H9 (cell line): ENCODE measurements around the gene ADORA1. TPM values are rescaled to one million over a fixed set of nuclear protein-coding genes. Genes with fewer than 3 reads are reported as not detected.
A peak's percentile ranks its signal among the peaks of the same experiment; 100 is the strongest.

Source experiments
- DNase-seq: peaks from one replicate; pipeline ENCODE4 v3.0.0-alpha.2; 2017
- H2AFZ ChIP-seq: one replicate; pipeline ENCODE4 v1.6.1; 2013; ENCODE audit warnings: mild to moderate bottlenecking, low read length, control low read depth, moderate library complexity
- H2AK5ac ChIP-seq: 2 replicates; pipeline ENCODE4 v1.6.1; 2013; ENCODE audit warnings: low read length, control low read depth, mixed read lengths; ENCODE audit not compliant: insufficient read length
- H2BK120ac ChIP-seq: one replicate; pipeline ENCODE4 v1.6.1; 2013; ENCODE audit warnings: low read depth, mild to moderate bottlenecking, low read length, control low read depth, inconsistent platforms; ENCODE audit not compliant: poor library complexity, severe bottlenecking
- H2BK12ac ChIP-seq: 2 replicates; pipeline ENCODE4 v1.6.1; 2013; ENCODE audit warnings: low read length, control low read depth, mixed read lengths, low read depth; ENCODE audit not compliant: insufficient read length
- H2BK15ac ChIP-seq: 2 replicates; pipeline ENCODE4 v1.6.1; 2013; ENCODE audit warnings: low read depth, low read length, control low read depth
- H2BK20ac ChIP-seq: one replicate; pipeline ENCODE4 v1.6.1; 2013; ENCODE audit warnings: low read depth, mild to moderate bottlenecking, low read length, control low read depth, inconsistent platforms; ENCODE audit not compliant: poor library complexity, severe bottlenecking
- H2BK5ac ChIP-seq: 2 replicates; pipeline ENCODE4 v1.6.1; 2013; ENCODE audit warnings: low read length, control low read depth, mixed read lengths; ENCODE audit not compliant: insufficient read length
- H3K14ac ChIP-seq: 2 replicates; pipeline ENCODE4 v1.6.1; 2013; ENCODE audit warnings: low read length, control low read depth; ENCODE audit not compliant: insufficient read depth
- H3K18ac ChIP-seq: 2 replicates; pipeline ENCODE4 v1.6.1; 2013; ENCODE audit warnings: low read depth, mild to moderate bottlenecking, mixed read lengths, low read length, control low read depth; ENCODE audit not compliant: insufficient read length
- H3K23ac ChIP-seq: 2 replicates; pipeline ENCODE4 v1.6.1; 2013; ENCODE audit warnings: low read length, control low read depth, mixed read lengths, low read depth; ENCODE audit not compliant: insufficient read length
- H3K23me2 ChIP-seq: 2 replicates; pipeline ENCODE4 v1.6.1; 2013; ENCODE audit warnings: low read depth, mild to moderate bottlenecking, mixed read lengths, low read length, control low read depth; ENCODE audit not compliant: insufficient read length, poor library complexity, severe bottlenecking
- H3K27ac ChIP-seq: 2 replicates; pipeline ENCODE4 v1.5.1; 2013; ENCODE audit warnings: low read length, control low read depth, mixed read lengths, low read depth; ENCODE audit not compliant: insufficient read length
- H3K27me3 ChIP-seq: 2 replicates; pipeline ENCODE4 v1.6.1; 2013; ENCODE audit warnings: low read length, control low read depth, inconsistent platforms; ENCODE audit not compliant: insufficient read depth
- H3K4ac ChIP-seq: 2 replicates; pipeline ENCODE4 v1.6.1; 2013; ENCODE audit warnings: low read depth, mild to moderate bottlenecking, control low read depth, inconsistent platforms, low read length, moderate library complexity
- H3K4me1 ChIP-seq: 2 replicates; pipeline ENCODE4 v1.6.1; 2013; ENCODE audit warnings: low read length, control low read depth, inconsistent platforms; ENCODE audit not compliant: insufficient read depth
- H3K4me2 ChIP-seq: 2 replicates; pipeline ENCODE4 v1.6.1; 2013; ENCODE audit warnings: low read length, control low read depth, mixed read lengths; ENCODE audit not compliant: insufficient read length, insufficient read depth
- H3K56ac ChIP-seq: 2 replicates; pipeline ENCODE4 v1.6.1; 2013; ENCODE audit warnings: low read depth, mild to moderate bottlenecking, mixed read lengths, low read length, control low read depth; ENCODE audit not compliant: insufficient read length
- H3K79me1 ChIP-seq: 2 replicates; pipeline ENCODE4 v1.6.1; 2013; ENCODE audit warnings: low read depth, mild to moderate bottlenecking, moderate library complexity, low read length, control low read depth, inconsistent platforms; ENCODE audit not compliant: insufficient read depth, poor library complexity, severe bottlenecking
- H3K79me2 ChIP-seq: 2 replicates; pipeline ENCODE4 v1.6.1; 2013; ENCODE audit warnings: low read length, control low read depth, inconsistent platforms; ENCODE audit not compliant: insufficient read depth
- H3K9ac ChIP-seq: 2 replicates; pipeline ENCODE4 v1.6.1; 2013; ENCODE audit warnings: low read length, control low read depth, mixed read lengths; ENCODE audit not compliant: insufficient read length; ENCODE audit errors: extremely low read depth
- H3K9me3 ChIP-seq: one replicate; pipeline ENCODE4 v1.6.1; 2013; ENCODE audit warnings: low read depth, low read length, inconsistent platforms; ENCODE audit not compliant: control insufficient read depth
- H3T11ph ChIP-seq: one replicate; pipeline ENCODE4 v1.6.1; 2013; ENCODE audit warnings: mild to moderate bottlenecking, low read length, control low read depth, inconsistent platforms
- H4K20me1 ChIP-seq: one replicate; pipeline ENCODE4 v1.6.1; 2013; ENCODE audit not compliant: control insufficient read depth, insufficient read length, insufficient read depth
- H4K5ac ChIP-seq: 2 replicates; pipeline ENCODE4 v1.6.1; 2013; ENCODE audit warnings: low read depth, mild to moderate bottlenecking, mixed read lengths, low read length, control low read depth; ENCODE audit not compliant: insufficient read length
- H4K8ac ChIP-seq: replicated peaks from 2 replicates; pipeline ENCODE4 v1.6.1; 2013; ENCODE audit warnings: low read length, control low read depth, mixed read lengths, low read depth; ENCODE audit not compliant: insufficient read length
- H4K91ac ChIP-seq: 2 replicates; pipeline ENCODE4 v1.6.1; 2013; ENCODE audit warnings: low read depth, mild to moderate bottlenecking, moderate library complexity, mixed read lengths, low read length, control low read depth; ENCODE audit not compliant: insufficient read length
- H3K27ac Mint-ChIP-seq, 3 experiments: 2 replicates in 2 of 3; 3 replicates in 1 of 3; pipeline ENCODE4 v1.8.0; 2020 to 2021; ENCODE audit warnings: mixed read lengths in 3 of 3, mild to moderate bottlenecking in 1 of 3, moderate library complexity in 1 of 3
- H3K27me3 Mint-ChIP-seq: 2 replicates; pipeline ENCODE4 v1.8.0; 2021; ENCODE audit warnings: low read depth, mild to moderate bottlenecking, moderate library complexity, mixed read lengths
- H3K36me3 Mint-ChIP-seq, 3 experiments: 2 replicates in 2 of 3; 3 replicates in 1 of 3; pipeline ENCODE4 v1.8.0; 2020 to 2021; ENCODE audit warnings: low read depth in 3 of 3, mixed read lengths in 3 of 3; ENCODE audit not compliant: insufficient read depth in 1 of 3
- H3K4me1 Mint-ChIP-seq, 2 experiments: 2 replicates each; pipeline ENCODE4 v1.8.0; 2020; ENCODE audit warnings: mixed read lengths in 2 of 2
- H3K4me3 Mint-ChIP-seq, 2 experiments: 2 replicates in 1 of 2; 3 replicates in 1 of 2; pipeline ENCODE4 v1.8.0; 2020 to 2021; ENCODE audit warnings: mild to moderate bottlenecking in 2 of 2, mixed read lengths in 2 of 2, moderate library complexity in 1 of 2
- H3K9me3 Mint-ChIP-seq, 2 experiments: 2 replicates in 1 of 2; 3 replicates in 1 of 2; pipeline ENCODE4 v1.8.0; 2020; ENCODE audit warnings: mild to moderate bottlenecking in 2 of 2, mixed read lengths in 2 of 2, moderate library complexity in 1 of 2
- CTCF ChIP-seq: fragments of 200-600 bp; sonication (generic); conservative IDR thresholded peaks from 3 replicates; pipeline ENCODE4 v1.8.0; 2021; ENCODE audit warnings: antibody characterized with exemption, mild to moderate bottlenecking
- WGBS: extraction: QIAGEN DNeasy Blood & Tissue Kit; methylation state at CpG from one replicate; pipeline ENCODE4 v1.1.7; 2013; ENCODE audit warnings: missing lambda C conversion rate, low lambda C conversion rate, mixed read lengths; ENCODE audit not compliant: insufficient read length; ENCODE audit errors: extremely low coverage; 5-methylcytosine and 5-hydroxymethylcytosine counted together
- total RNA-seq: library from RNA; stranded (reverse); gene quantifications from 2 replicates; pipeline ENCODE4 v1.2.1, GENCODE V29; 2021

ADORA1 gene
- total RNA-seq, 1 experiment from 2014 or later, result 1.3 TPM

DNA sequence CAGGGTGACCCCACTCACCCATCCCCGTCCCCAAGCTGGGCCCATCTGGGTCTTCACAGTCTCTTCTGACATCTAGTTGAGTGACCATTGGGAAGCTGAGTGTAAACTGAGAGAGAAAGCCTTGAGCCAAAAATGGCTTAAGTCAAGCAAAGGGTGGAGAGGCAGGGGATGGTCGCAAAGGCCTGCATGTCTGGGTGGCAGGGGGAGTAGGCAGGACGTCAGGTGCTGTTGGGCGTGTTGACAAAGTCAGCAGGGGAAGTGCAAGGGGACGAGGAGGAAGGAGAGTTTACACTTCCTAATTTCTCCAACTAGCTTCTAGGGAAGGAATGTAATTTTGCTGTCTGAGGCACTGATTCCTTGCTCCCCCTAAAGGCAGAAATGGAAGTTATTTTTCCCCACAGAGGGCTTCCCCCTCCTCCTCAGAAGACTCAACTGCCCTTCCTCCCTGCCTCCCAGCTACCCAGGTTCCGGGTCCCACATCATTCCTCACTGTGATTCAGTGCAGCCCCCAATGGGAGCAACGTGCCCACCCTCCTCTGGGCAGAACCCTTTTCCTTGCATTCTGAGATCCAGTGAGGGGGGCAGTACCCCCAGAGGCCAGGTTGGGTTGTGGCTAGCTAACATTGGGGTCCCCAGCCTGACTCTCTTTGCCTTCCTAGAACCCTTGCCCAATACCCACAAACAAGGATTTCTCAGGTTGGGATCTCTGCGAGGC, 1.2 kb upstream of the ADORA1 start:
- no peaks in the 10 kb centered on the region for H3K9me3 ChIP-seq
- no peak overlapping the region for H2BK20ac ChIP-seq
- Mint-ChIP-seq H3K9me3 (no peaks in the 10 kb centered on the region; a peak in 1 of 5 replicates), H3K27ac (no peak overlapping the region; a peak in 1 of 7 replicates), H3K4me3 (peak overlapping the region in 1 of 2 experiments; percentile 71; a peak in 2 of 5 replicates), H3K4me1 (peaks cover 22 to 46% of the 10 kb centered on the region in 2 experiments), H3K27me3 (peaks cover 60% of the 10 kb centered on the region), H3K36me3 (no peaks in the 10 kb centered on the region)
- no peaks in the 10 kb centered on the region for H3K79me1 ChIP-seq
- no peak overlapping the region for H2BK5ac ChIP-seq
- H3K14ac ChIP-seq, result no peak overlapping the region
- H2AFZ ChIP-seq, result no peak overlapping the region
- peak; percentile 61 for TF ChIP-seq CTCF
- no peak overlapping the region for H3K27ac ChIP-seq
- no peak overlapping the region for H2AK5ac ChIP-seq
- H2BK15ac ChIP-seq, result no peak overlapping the region
- no peak overlapping the region for H3K4me2 ChIP-seq
- H3K18ac ChIP-seq, result no peak overlapping the region
- no peak overlapping the region for H3K4ac ChIP-seq
- no peak overlapping the region for H4K91ac ChIP-seq
- no peak overlapping the region for H2BK120ac ChIP-seq
- H3K9ac ChIP-seq, result no peak overlapping the region
- H3T11ph ChIP-seq, result no peak overlapping the region
- H3K4me1 ChIP-seq, result peaks cover 2% of the 10 kb centered on the region; the same call in 1 of the 2 replicates
- no CpG with 5 or more reads among the region's 8 CpGs for WGBS
- no peak overlapping the region for H3K23ac ChIP-seq
- no peak overlapping the region for H2BK12ac ChIP-seq
- no peak overlapping the region for H3K56ac ChIP-seq
- DNase-seq, result peak; percentile 39
- no peaks in the 10 kb centered on the region for H3K79me2 ChIP-seq
- no peaks in the 10 kb centered on the region for H4K20me1 ChIP-seq
- peaks cover 7% of the 10 kb centered on the region for H3K23me2 ChIP-seq
- no peak overlapping the region for H4K5ac ChIP-seq
- no peaks in the 10 kb centered on the region; the same call in 1 of the 2 replicates for H3K27me3 ChIP-seq
- no peak overlapping the region for H4K8ac ChIP-seq
